GM20431 (cell line): ENCODE results near the gene ETV4.

Experiments
- in situ Hi-C: fragments of 300-500 bp; cut with MseI, MboI; formaldehyde crosslinking; loops from one replicate; pipeline ENCODE4 v1.15.0; 2020; ENCODE audit warnings: low sequenced_read_pairs; ENCODE audit not compliant: unreplicated experiment

ETV4 gene

DNA sequence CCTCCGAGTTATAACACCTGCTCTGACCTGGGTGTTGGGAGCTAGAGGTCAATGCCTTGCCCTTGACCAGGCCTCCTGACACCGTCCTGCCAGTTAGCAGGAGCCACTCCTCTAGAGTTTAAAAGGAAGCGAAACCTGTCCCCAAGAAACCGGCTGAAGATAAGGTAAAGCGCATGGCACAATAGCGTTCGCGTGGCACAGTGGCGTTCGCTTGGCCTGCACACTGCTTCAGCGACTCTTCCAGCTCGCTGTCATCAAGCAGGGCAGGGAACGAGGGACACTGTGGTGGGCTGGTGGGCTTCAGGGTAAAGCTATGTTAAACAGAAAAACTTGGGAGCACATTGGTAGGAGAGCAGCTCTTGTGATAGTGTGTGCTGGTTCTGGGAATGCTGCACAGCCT is 28.2 kb upstream of the ETV4 start:
- in situ Hi-C loops = loop anchor here (10.0 kb wide), 1 partner anchor 190 kb away; no protein-coding TSS in a partner anchor

DNA sequence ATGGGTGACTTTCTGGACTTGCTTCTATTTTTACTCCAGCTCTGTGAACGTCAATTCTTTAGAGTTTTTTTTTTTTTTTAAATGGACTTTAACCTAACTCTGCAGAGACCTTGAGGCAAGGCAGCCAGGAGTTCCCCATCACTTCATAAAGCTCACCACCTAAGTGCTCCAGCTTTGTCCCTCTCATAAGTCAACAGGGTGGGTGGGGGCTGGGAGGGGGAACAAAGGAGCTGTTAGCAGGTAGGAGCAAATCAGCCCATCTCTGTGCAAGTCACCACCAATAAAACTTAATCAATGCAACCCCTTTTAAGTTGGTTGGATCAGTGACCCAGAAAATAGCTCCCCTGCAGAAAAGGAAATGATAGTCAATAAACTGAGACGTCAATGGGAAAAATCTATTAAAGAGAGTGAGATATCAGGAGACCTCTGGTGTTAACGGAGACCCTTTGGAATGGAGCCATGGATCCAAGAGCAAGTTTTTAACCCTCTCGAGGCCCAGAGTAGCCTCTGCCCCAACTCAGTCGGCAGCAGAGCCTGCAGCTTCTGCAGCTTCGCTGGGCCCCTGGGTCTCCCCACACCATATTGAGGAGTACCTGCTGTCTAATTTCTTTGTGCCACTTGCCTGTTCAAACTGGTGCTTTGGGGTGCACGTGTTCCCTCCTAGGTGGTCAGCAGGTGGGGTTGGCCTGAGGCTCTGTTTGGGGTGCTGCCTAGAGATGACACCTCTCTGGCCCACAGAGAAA is 27.6 kb upstream of the ETV4 start:
- in situ Hi-C loops = loop anchor here (10.0 kb wide), 1 partner anchor 191 kb away; no protein-coding TSS in a partner anchor

DNA sequence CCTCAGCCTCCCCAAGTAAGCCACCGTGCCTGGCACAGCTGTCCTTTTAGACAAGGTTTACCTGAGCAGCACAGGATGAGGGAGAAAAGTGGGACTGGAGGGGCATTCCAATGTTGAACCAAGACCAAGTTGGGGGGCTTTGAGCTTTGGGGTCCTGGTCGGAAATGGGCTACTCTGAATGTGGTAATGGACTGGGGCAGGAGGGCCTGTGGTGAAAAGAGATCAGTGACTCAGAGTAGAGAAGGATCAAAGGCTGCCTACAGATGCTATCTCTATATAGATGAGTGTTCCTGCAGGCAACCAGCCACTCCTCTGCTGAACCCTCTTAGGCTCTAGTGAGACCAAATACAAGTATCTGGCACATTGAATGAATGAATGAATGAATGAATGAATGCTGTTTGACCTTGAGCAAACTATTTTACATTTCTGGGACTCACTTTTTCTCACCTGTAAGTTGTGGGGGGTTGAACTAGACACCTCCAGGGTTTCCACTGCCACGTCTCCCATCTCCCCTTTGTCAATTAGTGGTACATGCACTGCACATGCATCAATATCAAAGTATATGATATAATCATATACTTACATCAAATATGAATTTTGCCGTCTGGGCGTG is 26.3 kb upstream of the ETV4 start:
- in situ Hi-C loops = loop anchor here (10.0 kb wide), 1 partner anchor 192 kb away; no protein-coding TSS in a partner anchor

DNA sequence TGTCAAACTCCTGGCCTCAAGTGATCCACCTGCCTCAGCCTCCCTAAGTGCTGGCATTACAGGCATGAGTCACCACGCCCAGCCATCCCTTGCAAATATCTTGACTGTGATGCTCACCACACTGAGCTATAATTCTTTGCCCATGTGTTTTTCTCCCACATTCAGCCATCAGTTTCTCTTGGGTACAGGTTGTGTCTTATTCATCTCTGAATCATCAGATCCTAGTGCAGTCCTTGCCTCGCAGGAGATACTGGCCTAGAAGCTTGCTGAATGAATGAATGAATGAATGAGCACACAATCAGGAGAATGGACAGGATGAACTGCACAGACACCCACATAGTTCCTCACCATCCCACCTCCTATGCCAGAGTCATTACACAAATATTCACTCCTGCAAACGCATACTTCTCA is 24.4 kb upstream of the ETV4 start:
- in situ Hi-C loops = loop anchor here (10.0 kb wide), 1 partner anchor 194 kb away; no protein-coding TSS in a partner anchor

DNA sequence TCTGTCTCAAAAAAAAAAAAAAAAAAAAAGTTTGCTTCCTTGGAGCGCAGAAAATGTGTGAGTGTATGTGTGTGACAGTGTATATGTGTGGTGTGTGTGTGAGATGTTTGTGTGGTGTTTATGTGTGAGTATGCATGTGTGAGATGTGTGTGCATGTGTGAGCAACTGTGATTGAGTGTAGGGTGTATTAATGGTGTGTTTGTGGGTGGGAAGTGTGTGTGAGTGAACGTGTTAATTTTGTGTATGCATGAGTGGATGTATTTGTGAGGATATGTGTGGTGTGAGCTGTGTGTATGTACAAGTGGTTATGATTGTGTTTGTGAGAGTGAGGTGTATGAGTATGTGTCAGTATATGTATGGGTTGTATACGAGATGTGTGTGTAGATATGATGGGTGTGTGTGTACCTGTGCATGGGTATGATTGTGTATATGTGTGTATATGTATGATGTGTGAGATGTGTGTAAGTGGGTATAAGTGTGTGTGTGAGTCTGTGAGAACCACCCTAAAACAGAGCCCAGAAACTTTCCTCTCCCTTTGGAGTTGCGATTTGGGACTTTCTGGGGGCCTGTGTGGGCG is 22.5 kb upstream of the ETV4 start:
- in situ Hi-C loops = no loop called here

DNA sequence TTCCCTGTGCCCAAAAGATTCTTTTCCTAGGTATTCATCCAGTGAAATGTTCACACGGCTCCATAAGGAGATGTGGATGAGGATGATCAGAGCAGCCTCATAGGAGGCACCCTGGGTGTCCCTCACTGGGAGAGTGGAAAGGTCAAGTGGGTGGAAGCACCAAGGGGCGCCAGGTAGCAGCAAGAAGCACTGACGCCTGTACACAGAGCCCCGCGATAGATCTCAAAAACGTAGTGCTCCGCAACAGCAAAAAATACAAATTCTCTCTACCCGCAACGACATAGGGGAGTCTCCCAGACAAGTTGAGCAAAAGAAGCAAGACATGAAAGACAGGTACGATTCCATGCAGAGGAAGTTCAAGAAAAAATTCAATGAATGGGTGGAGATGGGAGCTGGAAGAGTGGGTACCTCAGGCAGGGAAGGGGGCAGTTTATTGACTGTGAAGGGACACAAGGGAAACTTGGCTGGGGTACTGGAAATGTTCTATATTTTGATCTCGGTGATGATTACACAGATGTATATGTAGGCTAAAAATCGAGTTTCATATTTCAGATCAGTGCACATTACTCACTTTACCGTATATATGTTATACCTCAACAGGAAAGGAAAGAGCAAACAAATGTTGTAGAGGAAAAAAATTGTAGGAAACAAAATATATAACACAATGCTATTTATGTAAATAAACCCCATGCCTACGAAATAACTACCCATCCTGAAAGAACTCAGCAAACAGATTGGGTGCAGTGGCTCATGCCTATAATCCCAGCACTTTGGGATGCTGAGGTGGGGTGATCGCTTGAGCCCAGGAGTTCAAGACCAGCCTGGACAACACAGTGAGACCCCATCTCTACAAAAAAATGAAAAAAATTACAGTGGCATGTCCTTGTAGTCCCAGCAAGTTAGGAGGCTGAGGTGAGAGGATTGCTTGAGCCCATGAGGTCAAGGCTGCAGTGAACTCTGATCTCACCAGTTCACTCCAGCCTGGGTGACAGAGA is 17.8 kb upstream of the ETV4 start:
- in situ Hi-C loops = no loop called here

DNA sequence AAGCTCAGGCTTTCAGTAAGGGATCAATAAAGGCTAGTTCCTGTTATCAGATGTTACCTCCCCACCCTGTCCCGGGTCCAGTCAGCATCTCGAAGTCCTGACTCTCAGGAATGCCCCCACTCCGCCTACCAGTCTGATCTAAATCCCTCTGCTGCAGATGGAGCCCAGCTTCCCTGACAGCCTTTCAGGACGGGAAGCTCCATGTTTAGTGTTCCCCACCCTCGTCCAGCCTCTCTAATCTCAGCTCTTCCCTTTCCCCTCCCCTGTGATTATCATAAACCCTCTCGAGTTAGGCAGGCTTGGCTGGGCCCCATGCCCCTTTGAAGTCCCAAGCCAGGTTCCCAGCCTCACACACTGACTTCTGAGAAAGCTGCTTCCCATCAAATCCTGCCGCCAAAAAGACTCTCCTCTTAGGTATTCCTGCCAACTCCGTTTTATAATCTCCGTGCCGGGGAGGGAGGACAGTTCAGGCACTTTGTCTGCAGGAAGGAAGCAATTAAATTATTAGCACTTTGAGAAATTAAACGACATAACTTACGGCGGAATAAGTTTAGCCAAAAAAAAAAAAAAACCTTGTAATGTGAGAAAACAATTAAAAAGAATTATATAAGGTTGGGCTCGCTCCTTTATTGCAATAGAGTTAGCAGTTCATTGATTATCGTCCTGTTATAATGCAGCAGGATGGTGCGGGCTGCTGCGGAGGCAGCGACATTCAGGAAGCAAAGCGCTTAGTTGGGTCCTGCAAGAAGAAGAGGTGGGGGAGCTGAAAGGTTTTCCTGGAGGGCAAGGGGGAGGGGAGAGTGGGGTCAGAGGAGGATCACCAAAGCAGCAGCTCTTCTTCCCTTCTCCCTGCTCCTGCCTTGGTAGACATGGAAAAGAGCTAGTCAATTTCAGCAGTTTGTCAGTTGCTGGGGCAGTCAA is 16.8 kb upstream of the ETV4 start:
- in situ Hi-C loops = no loop called here

DNA sequence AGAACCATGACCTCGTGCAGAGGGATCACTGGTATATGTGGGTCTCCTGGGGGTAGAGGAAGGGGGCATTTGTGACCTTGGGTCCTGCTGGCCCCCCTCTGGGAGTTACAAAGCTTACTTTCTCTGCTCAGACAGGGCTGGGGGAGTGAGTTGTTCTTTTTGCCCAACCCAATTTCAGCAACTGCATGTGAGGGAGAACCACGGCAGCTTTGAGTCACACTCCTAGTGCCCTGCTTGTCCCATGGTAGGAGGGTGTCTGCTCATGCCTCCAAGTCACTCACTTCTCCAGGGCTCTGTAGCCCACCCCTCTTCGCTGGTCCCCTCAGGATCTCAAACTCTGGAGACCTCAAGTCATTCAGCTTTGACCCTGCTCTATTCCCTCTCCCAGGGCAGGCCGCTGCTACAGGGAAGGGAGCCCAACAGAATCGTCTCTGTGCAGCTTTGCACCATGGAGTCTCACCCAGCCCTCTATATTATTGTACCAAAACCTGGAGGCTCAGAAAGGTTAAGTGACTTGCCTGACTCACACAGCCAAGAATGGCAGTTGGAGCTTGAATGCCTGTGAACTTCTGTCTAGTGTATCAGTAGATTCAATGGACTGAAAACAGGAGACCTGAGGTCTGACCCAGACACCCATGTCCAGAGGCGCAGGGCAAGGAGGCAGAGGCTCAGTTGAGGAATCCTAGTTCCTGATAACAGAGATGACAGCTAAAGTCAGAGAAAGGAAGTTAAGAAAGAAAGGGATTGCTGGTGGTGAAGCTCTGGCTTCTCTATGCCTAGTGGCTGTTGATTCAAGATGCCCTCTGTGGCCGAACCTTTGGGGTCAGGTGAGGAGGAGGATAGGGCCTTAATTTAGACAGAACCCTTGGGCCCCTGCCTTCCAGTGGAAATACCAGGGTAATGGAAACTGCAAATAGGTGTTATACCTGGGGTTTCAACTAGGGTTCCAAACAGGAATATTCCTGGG is 14.6 kb upstream of the ETV4 start:
- in situ Hi-C loops = no loop called here

DNA sequence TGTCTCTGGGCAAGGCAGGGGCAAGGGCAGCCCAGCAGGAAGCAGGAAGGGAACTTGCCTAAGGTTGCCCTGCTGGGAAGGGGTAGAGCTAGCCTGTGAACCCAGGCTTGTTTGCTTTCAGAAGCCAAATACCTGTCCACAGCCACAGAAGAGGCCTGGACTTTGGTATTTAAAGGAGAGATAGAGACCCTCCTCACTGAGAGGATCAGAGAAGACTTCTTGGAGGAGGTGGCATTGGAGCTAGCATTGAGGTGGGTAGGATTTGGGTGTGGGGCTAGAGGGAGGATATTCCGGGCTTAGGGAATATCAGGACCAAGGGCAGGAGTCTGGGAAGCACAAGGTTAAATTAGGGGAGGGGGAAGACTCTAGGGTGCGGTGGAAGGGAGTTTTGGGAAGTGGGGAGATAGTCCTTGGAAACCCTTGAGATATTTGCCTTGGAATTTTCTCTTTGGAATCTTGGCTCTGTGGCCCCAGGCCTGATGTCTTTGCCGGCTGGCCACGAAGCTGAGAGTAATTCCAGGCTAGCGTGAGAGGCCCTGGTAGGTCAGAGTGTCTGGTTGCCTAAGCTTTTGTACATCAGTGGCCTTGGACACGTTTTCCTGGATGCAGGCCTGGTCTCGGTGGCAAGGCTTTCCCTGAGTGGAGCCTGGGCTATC is 13.1 kb upstream of the ETV4 start:
- in situ Hi-C loops = no loop called here

DNA sequence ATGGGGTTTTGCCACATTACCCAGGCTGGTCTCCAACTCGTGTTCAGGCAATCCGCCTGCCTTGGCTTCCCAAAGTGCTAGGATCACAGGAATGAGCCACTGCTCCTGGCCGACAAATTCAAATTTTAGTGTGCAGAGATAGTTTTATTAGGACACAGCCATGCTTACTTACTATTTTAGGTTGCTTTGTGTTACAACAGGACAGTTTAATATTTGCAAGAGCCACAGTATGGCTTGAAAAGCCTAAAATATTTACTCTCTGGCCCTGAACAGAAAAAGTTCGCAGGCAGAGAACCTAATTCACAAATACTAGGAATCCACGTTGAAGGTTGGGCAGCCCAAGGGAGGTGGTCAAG is 12.6 kb upstream of the ETV4 start:
- in situ Hi-C loops = no loop called here

DNA sequence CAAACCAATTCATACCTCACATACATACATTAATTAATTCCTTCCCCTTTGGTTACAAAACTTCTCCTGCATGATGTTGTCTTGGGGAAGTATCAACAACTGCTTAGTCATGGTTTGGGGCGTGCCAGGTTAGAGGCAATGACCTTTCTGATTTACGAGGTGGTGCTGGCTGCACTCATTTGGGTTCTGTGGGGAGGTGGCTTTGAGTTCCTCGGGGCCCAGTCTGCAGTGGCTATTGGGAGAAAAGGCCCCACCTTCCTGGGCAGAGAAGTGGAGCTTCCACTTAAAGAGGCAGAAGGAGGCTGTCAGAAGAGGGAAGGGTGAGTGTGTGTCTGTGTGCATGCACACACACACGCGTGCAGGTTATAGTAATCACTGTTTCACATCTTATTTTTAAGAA is 10.2 kb upstream of the ETV4 start:
- in situ Hi-C loops = no loop called here

DNA sequence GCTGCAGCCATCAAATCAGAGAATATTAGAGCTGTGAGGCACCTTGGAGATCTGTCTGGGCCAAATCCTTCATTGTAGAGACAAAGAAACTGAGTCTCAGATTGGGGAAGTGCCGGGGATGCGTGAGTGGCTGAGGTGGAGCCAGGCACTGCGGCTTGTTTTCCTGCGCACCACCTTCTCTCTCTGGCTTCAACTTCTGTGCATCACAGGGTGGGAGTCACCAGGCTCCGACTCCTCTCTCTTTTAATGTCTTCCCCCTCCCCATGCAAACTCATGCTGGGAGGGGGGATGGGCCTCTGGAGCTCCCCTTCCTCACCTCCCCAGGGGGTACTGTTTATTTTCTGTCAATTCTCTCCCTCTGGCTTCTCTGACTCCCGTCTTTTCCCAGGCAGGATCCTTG is 8.7 kb upstream of the ETV4 start:
- in situ Hi-C loops = no loop called here

DNA sequence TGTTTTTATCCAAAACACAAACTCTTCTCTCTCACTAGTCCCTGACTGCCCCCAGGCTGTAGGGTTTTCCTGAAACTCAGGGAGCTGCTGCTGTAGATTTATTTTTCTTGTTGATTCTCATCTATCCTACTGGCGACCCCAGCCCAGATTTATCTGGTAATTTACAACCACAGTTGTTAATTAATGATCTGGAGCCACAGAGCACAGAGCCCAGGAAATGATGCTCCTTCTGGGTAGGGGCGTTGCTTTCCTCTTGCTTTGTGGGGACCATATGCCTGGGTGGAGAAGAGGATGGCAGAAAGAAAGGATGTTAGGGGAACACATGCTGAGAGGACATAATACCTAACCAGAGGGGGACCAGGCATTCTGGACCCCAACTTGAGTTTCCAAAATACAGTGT is 7.4 kb upstream of the ETV4 start:
- in situ Hi-C loops = no loop called here

DNA sequence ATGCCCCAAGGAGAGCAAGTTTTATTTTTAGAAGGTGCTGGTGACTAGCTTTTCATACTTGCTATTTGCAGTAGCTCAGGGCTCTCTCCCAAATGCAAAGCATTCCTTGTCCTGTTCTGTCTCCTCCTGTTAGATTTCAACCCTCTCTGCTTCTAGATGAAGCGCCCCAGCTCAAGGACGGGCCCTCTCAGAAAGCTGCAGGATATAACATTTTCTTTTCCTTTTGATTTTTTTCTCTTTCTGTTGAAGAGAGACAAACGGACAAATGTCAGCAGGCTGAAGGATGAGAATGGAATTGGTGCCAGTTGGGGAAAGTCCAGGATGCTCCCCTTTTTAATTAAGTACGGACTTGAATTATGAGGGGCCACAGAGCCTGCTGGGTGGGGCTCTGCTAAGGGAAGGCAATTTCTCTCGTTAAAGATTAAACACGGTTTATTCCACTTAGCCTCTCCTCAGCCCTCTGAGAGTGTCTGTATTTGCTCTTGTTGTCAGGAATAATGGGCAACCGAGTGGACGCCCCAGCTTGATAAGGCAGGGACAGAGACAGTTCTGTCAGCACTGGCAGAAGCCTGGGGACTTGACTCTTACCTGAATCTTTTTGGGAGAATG is 6.2 kb upstream of the ETV4 start:
- in situ Hi-C loops = no loop called here

DNA sequence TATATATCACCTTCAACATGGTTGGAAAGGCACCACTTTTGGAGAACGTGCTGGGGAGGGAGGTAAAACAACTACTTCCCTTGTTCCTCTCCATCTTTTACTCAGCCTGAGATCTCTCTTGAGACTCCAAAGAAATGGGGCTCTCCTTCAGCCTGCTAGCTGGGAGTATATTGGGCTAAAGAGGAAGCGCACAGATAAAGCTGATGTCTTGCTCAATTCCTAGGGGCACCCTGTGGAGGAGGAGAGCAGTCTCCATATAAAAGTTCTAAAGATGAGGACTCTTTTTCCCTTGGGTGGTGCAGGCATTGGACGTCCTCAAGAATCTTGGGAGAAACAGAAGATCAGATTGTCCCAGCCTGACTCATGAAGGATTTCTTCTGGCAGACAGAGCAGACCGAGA is 4.6 kb upstream of the ETV4 start:
- in situ Hi-C loops = no loop called here

DNA sequence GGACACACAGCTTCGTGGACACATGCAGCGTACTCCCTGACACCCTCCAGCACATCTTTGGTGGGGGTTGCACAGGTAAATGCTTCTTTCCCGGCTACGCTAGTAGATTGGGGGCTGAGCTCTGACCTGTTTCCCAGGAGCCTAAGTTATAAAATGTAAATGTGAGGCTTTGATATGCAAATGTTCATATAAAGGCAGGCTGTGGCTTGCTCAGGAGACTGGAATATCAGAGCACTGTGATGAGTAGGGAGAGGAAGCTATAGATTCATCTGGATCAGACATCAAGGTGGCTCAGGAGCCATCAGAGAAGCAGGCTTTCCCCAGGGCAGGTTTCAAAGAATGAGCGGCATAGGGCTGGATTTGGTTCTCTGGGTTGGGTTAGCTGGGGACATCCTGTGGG is 3.4 kb upstream of the ETV4 start:
- in situ Hi-C loops = no loop called here

DNA sequence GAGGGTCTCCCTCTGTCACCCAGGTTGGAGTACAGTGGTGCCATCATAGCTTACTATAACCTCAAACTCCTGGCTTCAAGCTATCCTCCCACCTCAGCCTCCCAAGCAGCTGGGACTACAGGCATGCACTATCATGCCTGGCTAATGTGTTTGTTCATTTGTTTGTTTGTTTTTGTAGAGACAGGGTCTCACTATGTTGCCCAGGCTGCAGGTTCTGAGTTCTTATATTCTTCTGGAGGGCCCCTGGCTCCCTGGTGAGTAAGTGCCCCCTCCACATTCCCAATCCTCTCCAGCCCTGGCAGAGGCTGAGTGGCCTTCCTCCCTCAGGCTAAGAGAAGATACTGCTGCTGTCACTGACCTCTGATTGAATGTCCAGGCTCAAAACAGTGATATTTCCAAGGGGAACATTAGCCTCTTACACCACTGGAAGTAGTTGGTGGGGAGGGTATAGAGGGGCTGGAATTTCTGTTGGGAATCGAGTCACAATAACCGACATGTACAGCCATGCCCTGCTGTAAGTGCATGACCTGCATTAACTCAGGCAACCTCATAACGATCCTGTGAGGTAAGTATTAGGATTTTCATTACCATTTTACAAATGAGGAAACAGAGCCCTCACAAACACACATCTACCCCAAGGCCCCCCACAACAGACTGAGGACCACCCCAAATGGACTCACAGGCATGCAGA is 2.7 kb upstream of the ETV4 start:
- in situ Hi-C loops = no loop called here
